ENCODE results near the gene TMEM187. TPM values are rescaled to one million over a fixed set of nuclear protein-coding genes. Genes with fewer than 3 reads are reported as not detected.
A peak's percentile ranks its signal among the peaks of the same experiment; 100 is the strongest.

The TMEM187 gene
- total RNA-seq, 1 donor from 2014 or later, result 2.4 TPM

GRCh38 chrX:154032653-154033052 lies 60.1 kb downstream of the TMEM187 start:
- peaks cover 51% of the 10 kb centered on the region for H4K20me1 ChIP-seq (ENCODE audit: low read depth)
- TF ChIP-seq EZH2phosphoT487 (IDR thresholded peaks at IDR 0.05) (no peak), CTCF (IDR thresholded peaks at IDR 0.05) (no peak), EZH2 (IDR thresholded peaks at IDR 0.05) (no peak)
- peaks cover 25% of the 10 kb centered on the region for H3K36me3 Mint-ChIP-seq
- no peaks in the 10 kb centered on the region for H3F3A ChIP-seq (ENCODE audit: low read depth)
- no peak overlapping the region for H3K9ac ChIP-seq
- no peak overlapping the region for H2AFZ ChIP-seq (replicated peaks)
- H3K27me3 Mint-ChIP-seq (ENCODE audit: insufficient read depth, low read depth), result peaks cover 8% of the 10 kb centered on the region
- H3K4me1 Mint-ChIP-seq, result peaks cover 7% of the 10 kb centered on the region
- H3K9me3 Mint-ChIP-seq, result peaks cover 16% of the 10 kb centered on the region
- no peak overlapping the region for H3K27ac Mint-ChIP-seq
- peaks cover 5% of the 10 kb centered on the region for H3K79me2 ChIP-seq (ENCODE audit: low read depth)
- H3K4me1 ChIP-seq, result no peaks in the 10 kb centered on the region
- H3K27ac ChIP-seq, result no peak overlapping the region
- no peak overlapping the region for H3K4me3 Mint-ChIP-seq
- DNase-seq (ENCODE audit: low spot score), result no peak
- H3K27me3 ChIP-seq, result no peaks in the 10 kb centered on the region
- no peaks in the 10 kb centered on the region for H3K9me3 ChIP-seq (ENCODE audit: low read depth)
- no peaks in the 10 kb centered on the region for H3K36me3 ChIP-seq
- H3K4me2 ChIP-seq, result no peak overlapping the region
- H3K4me3 ChIP-seq, result no peak overlapping the region

MicroRNAs within 50 kb of the gene (microRNA counts, 767-probe panel; counts per million panel counts)
- microRNA hsa-miR-718, result 460 counts per million, percentile 90 among the panel's probes with 10 or more counts

Small RNAs within 50 kb of the gene (microRNA-seq; reads per million reads assigned to microRNA genes)
- gene MIR3202-1 (not detected), gene MIR3202-2 (not detected), gene MIR718 (not detected)

Small RNAs within 50 kb of the gene (small RNA-seq; reads per million reads assigned to genes)
- not detected for gene MIR3202-1

Other genes with a start within 250 kb of the TMEM187 start
- gene BCAP31, start 248.4 kb upstream of the TMEM187 start, total RNA-seq (ENCODE audit: low replicate concordance), result 52.5 and 68.7 TPM in 2 replicates
- 0.79 and 5.0 TPM in 2 replicates for gene ABCD1, start 247.9 kb upstream of the TMEM187 start, total RNA-seq (ENCODE audit: low replicate concordance)
- gene PLXNB3, start 208.5 kb upstream of the TMEM187 start, total RNA-seq (ENCODE audit: low replicate concordance), result 0.25 and 0.71 TPM in 2 replicates
- gene SRPK3, start 191.7 kb upstream of the TMEM187 start, total RNA-seq (ENCODE audit: low replicate concordance), result not detected in 2 replicates
- 40.3 and 50.6 TPM in 2 replicates for gene IDH3G, start 178.4 kb upstream of the TMEM187 start, total RNA-seq (ENCODE audit: low replicate concordance)
- gene SSR4, start 178.1 kb upstream of the TMEM187 start, total RNA-seq (ENCODE audit: low replicate concordance), result 58.4 and 112 TPM in 2 replicates
- gene PDZD4, start 142.2 kb upstream of the TMEM187 start, total RNA-seq (ENCODE audit: low replicate concordance), result 1.9 and 5.2 TPM in 2 replicates
- gene L1CAM, start 86.6 kb upstream of the TMEM187 start, total RNA-seq (ENCODE audit: low replicate concordance), result 0.49 and 1.7 TPM in 2 replicates
- not detected in 2 replicates for gene AVPR2, start 68.1 kb upstream of the TMEM187 start, total RNA-seq (ENCODE audit: low replicate concordance)
- 5.1 and 17.9 TPM in 2 replicates for gene ARHGAP4, start 46.5 kb upstream of the TMEM187 start, total RNA-seq (ENCODE audit: low replicate concordance)
- gene NAA10, start 37.7 kb upstream of the TMEM187 start, total RNA-seq (ENCODE audit: low replicate concordance), result 55.5 and 113 TPM in 2 replicates
- 5.4 and 9.3 TPM in 2 replicates for gene RENBP, start 28.1 kb upstream of the TMEM187 start, total RNA-seq (ENCODE audit: low replicate concordance)
- 20.7 and 57.7 TPM in 2 replicates for gene HCFC1, start 936 bp upstream of the TMEM187 start, total RNA-seq (ENCODE audit: low replicate concordance)
- 6.8 and 13.6 TPM in 2 replicates for gene IRAK1, start 47.1 kb downstream of the TMEM187 start, total RNA-seq (ENCODE audit: low replicate concordance)
- 26.7 and 32.4 TPM in 2 replicates for gene MECP2, start 125.0 kb downstream of the TMEM187 start, total RNA-seq (ENCODE audit: low replicate concordance)
- not detected in 2 replicates for gene OPN1LW, start 171.5 kb downstream of the TMEM187 start, total RNA-seq (ENCODE audit: low replicate concordance)
- gene OPN1MW, start 209.8 kb downstream of the TMEM187 start, total RNA-seq (ENCODE audit: low replicate concordance), result not detected in 2 replicates
- gene OPN1MW2, start 247.0 kb downstream of the TMEM187 start, total RNA-seq (ENCODE audit: low replicate concordance), result not detected in 2 replicates

Measured in neural progenitor cell (in vitro differentiated cells).